LNCAP (cell line): ENCODE results near the gene KLHL40.

Source experiments
- CTCF ChIP-seq: fragments of 450-650 bp; IDR thresholded peaks from 2 replicates; pipeline ENCODE4 v1.5.1; 2017; ENCODE audit warnings: mild to moderate bottlenecking

Gene KLHL40

GRCh38 chr3:42730706-42731420, 45.5 kb downstream of the KLHL40 start:
- TF ChIP-seq CTCF = no peak

- TF ChIP-seq CTCF = no peak
Observed at GRCh38 chr3:42731476-42732195, 46.3 kb downstream of the KLHL40 start.

GRCh38 chr3:42732196-42732828, 47.0 kb downstream of the KLHL40 start:
- TF ChIP-seq CTCF = no peak

- TF ChIP-seq CTCF = no peak
Observed at GRCh38 chr3:42732829-42733459, 47.6 kb downstream of the KLHL40 start.

GRCh38 chr3:42733501-42734262, 48.3 kb downstream of the KLHL40 start:
- no peak for TF ChIP-seq CTCF

GRCh38 chr3:42734263-42734860, 49.0 kb downstream of the KLHL40 start:
- TF ChIP-seq CTCF = no peak
